ENCODE data around the gene FAM161B. TPM values are rescaled to one million over a fixed set of nuclear protein-coding genes. Genes with fewer than 3 reads are reported as not detected.

Gene FAM161B
- total RNA-seq, 1 donor from 2014 or later, result 4.8 TPM

DNA sequence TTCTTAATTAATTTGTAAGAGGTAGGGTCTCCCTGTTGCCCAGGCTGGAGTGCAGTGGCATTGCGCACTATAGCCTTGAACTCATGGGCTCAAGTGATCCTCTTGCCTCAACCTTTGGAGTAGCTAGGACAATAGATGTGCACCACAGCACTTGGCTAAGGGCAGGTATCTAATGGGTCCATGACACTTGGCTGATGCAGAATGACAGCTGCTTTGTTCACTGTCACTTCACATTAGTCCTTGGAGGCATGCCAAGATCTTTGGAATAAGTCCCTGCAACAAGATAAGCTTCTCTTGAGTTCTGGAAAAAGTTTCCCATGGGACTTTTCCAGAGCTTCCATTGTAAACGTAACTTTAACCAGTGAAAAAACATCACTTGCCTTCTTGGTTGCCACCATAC lies 23.6 kb upstream of the FAM161B start:
- no peak overlapping the region for H3K4me3 ChIP-seq (ENCODE audit: low read depth, low read length)
- TF ChIP-seq, protein P1, sequence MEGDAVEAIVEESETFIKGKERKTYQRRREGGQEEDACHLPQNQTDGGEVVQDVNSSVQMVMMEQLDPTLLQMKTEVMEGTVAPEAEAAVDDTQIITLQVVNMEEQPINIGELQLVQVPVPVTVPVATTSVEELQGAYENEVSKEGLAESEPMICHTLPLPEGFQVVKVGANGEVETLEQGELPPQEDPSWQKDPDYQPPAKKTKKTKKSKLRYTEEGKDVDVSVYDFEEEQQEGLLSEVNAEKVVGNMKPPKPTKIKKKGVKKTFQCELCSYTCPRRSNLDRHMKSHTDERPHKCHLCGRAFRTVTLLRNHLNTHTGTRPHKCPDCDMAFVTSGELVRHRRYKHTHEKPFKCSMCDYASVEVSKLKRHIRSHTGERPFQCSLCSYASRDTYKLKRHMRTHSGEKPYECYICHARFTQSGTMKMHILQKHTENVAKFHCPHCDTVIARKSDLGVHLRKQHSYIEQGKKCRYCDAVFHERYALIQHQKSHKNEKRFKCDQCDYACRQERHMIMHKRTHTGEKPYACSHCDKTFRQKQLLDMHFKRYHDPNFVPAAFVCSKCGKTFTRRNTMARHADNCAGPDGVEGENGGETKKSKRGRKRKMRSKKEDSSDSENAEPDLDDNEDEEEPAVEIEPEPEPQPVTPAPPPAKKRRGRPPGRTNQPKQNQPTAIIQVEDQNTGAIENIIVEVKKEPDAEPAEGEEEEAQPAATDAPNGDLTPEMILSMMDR (IDR thresholded peaks at IDR 0.05; ENCODE audit: insufficient read depth, low read length, poor library complexity, severe bottlenecking), result no peak
- DNase-seq (ENCODE audit: low read depth), result no peak
- H3K27me3 ChIP-seq (ENCODE audit: control insufficient read depth, insufficient read depth, low read length), result no peaks in the 10 kb centered on the region
- H3K36me3 ChIP-seq (ENCODE audit: control insufficient read depth, insufficient read depth, low read length), result peaks cover 1% of the 10 kb centered on the region

DNA sequence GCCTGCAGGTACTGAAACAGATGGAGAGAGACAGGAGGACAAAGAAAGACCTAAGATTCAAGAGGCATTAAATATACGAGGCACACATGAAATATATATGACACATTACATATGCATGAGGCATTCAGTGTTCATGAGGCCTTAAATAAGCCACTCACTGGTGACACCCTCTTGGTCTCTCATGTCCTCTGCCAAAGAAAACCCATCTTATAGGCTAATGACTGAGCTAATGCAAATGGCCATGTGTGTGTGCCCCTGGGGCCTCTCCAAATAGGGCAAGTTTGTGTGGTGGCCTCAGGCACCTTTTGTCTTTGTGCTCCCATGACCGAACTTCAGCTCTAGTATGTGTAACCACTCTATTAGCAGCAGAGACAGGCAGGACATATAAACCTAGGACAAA lies 19.0 kb upstream of the FAM161B start:
- H3K27me3 ChIP-seq (ENCODE audit: control insufficient read depth, insufficient read depth, low read length), result no peaks in the 10 kb centered on the region
- TF ChIP-seq, protein P1 (IDR thresholded peaks at IDR 0.05; ENCODE audit: insufficient read depth, low read length, poor library complexity, severe bottlenecking), result no peak
- no peak overlapping the region for H3K4me3 ChIP-seq (ENCODE audit: low read depth, low read length)
- H3K36me3 ChIP-seq (ENCODE audit: control insufficient read depth, insufficient read depth, low read length), result peaks cover 1% of the 10 kb centered on the region
- no peak for DNase-seq (ENCODE audit: low read depth)

- peaks cover 3% of the 10 kb centered on the region for H3K36me3 ChIP-seq (ENCODE audit: control insufficient read depth, insufficient read depth, low read length)
- H3K4me3 ChIP-seq (ENCODE audit: low read depth, low read length), result no peak overlapping the region
- no peak for DNase-seq (ENCODE audit: low read depth)
- TF ChIP-seq, protein P1 (IDR thresholded peaks at IDR 0.05; ENCODE audit: insufficient read depth, low read length, poor library complexity, severe bottlenecking), result no peak
- H3K27me3 ChIP-seq (ENCODE audit: control insufficient read depth, insufficient read depth, low read length), result no peaks in the 10 kb centered on the region
Measured at GRCh38 chr14:73965216-73965615, 15.3 kb upstream of the FAM161B start.

GRCh38 chr14:73961192-73961591 lies 11.3 kb upstream of the FAM161B start:
- peaks cover 3% of the 10 kb centered on the region for H3K36me3 ChIP-seq (ENCODE audit: control insufficient read depth, insufficient read depth, low read length)
- no peak overlapping the region for H3K4me3 ChIP-seq (ENCODE audit: low read depth, low read length)
- no peak for DNase-seq (ENCODE audit: low read depth)
- TF ChIP-seq, protein P1 (IDR thresholded peaks at IDR 0.05; ENCODE audit: insufficient read depth, low read length, poor library complexity, severe bottlenecking), result no peak
- H3K27me3 ChIP-seq (ENCODE audit: control insufficient read depth, insufficient read depth, low read length), result no peaks in the 10 kb centered on the region

DNA sequence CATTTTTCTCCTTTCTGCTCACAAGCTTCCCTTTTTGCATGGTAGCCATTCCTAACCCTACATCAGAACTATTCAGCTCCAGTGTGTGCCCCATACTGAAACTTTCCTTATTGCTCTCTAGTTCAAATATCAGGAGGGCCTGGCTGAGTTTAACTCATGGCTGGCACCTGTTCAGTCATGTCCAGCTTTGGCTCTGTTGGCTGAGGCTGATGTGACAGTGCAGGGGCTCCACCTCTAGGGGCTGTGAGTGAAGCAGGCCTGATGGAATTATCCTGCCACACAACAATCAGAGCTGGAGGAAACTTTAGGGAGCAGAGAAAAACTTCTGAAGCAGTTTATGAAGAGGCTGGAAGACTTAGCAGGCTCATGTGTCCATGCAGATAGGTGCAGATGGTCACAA lies 8.7 kb upstream of the FAM161B start:
- no peak for DNase-seq (ENCODE audit: low read depth)
- H3K36me3 ChIP-seq (ENCODE audit: control insufficient read depth, insufficient read depth, low read length), result peaks cover 3% of the 10 kb centered on the region
- TF ChIP-seq, protein P1 (IDR thresholded peaks at IDR 0.05; ENCODE audit: insufficient read depth, low read length, poor library complexity, severe bottlenecking), result no peak
- H3K27me3 ChIP-seq (ENCODE audit: control insufficient read depth, insufficient read depth, low read length), result no peaks in the 10 kb centered on the region
- H3K4me3 ChIP-seq (ENCODE audit: low read depth, low read length), result no peak overlapping the region

DNA sequence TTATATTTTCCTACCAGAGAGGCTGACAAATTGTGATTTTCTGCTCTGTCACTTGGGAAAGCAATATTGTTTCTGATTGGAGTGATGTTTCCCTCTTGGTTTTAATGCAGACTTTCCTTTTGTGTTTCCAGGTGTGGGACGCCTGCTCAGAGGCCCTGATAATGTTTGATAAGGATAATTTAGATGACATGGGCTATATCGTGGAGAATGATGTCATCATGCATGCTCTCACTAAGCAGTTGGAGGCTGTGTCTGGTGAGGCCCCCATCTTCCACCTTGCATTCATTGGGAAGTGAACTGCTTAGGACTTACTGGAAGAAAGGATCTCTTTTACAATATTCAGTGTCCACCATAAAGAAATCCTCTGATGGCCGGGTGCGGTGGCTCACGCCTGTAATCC lies 5.8 kb upstream of the FAM161B start:
- Histone ChIP-seq H3K36me3 (ENCODE audit: control insufficient read depth, insufficient read depth, low read length) (no peaks in the 10 kb centered on the region), H3K27me3 (ENCODE audit: control insufficient read depth, insufficient read depth, low read length) (no peaks in the 10 kb centered on the region), H3K4me3 (ENCODE audit: low read depth, low read length) (no peak overlapping the region)
- TF ChIP-seq, protein P1 (IDR thresholded peaks at IDR 0.05; ENCODE audit: insufficient read depth, low read length, poor library complexity, severe bottlenecking), result no peak
- no peak for DNase-seq (ENCODE audit: low read depth)
